NCI-H146 treated with DMSO at 0.1 percent for 48 hours (cell line): ENCODE data around the gene LOC101059915.

ENCODE experiments used
- DNase-seq: peaks from one replicate; lab custom pipeline; 2025; ENCODE audit not compliant: unreplicated experiment; lab: John Stamatoyannopoulos, UW

The LOC101059915 gene

GRCh38 chrX:71667328-71668247 lies at the start of gene LOC101059915:
LOC101059915 (plus strand) TSS chrX:71667546.
- DNase-seq = no peak

- no peak for DNase-seq
Observed at GRCh38 chrX:71617742-71618141, 49.6 kb upstream of the LOC101059915 start.

GRCh38 chrX:71618303-71618721 lies 49.0 kb upstream of the LOC101059915 start, which contains the start of gene CXCR3:
CXCR3 (minus strand) TSS chrX:71618511; CDS start chrX:71618449, 62 bp downstream.
- no peak for DNase-seq

- DNase-seq = no peak
Observed at GRCh38 chrX:71618787-71619186, 48.6 kb upstream of the LOC101059915 start.

GRCh38 chrX:71619193-71619592 lies 48.2 kb upstream of the LOC101059915 start:
- DNase-seq = no peak

GRCh38 chrX:71619986-71620385 lies 47.4 kb upstream of the LOC101059915 start:
- no peak for DNase-seq

- no peak for DNase-seq
Observed at GRCh38 chrX:71621603-71622002, 45.7 kb upstream of the LOC101059915 start.

- no peak for DNase-seq
Observed at GRCh38 chrX:71622032-71622575, 45.2 kb upstream of the LOC101059915 start.

GRCh38 chrX:71622576-71623450 lies 44.5 kb upstream of the LOC101059915 start:
- DNase-seq = no peak

GRCh38 chrX:71623714-71624113 lies 43.6 kb upstream of the LOC101059915 start:
- no peak for DNase-seq

GRCh38 chrX:71625471-71625870 lies 41.9 kb upstream of the LOC101059915 start:
- no peak for DNase-seq

- DNase-seq = no peak
Observed at GRCh38 chrX:71626576-71626975, 40.8 kb upstream of the LOC101059915 start.

- no peak for DNase-seq
Observed at GRCh38 chrX:71627588-71628404, 39.5 kb upstream of the LOC101059915 start.

- DNase-seq = no peak
Observed at GRCh38 chrX:71629467-71629866, 37.9 kb upstream of the LOC101059915 start.

GRCh38 chrX:71632923-71633657 lies 34.3 kb upstream of the LOC101059915 start:
- no peak for DNase-seq

- DNase-seq = no peak
Observed at GRCh38 chrX:71634366-71634765, 33.0 kb upstream of the LOC101059915 start.

- no peak for DNase-seq
Observed at GRCh38 chrX:71636438-71637252, 30.7 kb upstream of the LOC101059915 start.

GRCh38 chrX:71637253-71637618 lies 30.1 kb upstream of the LOC101059915 start:
- no peak for DNase-seq

- no peak for DNase-seq
Observed at GRCh38 chrX:71637848-71638247, 29.5 kb upstream of the LOC101059915 start.
